Activated CD8-positive, alpha-beta memory T cell treated with anti-CD3 and anti-CD28 coated beads, Interleukin-2, amount 50 U/mL, for 48 hours (primary cell): ENCODE measurements around the gene TPD52L2.
A peak's percentile ranks its signal among the peaks of the same experiment; 100 is the strongest.
"Not testable (repeated sequence)": the region's sequence is repeated elsewhere in the genome, so short reads cannot be mapped to it uniquely, and the experiment has no call there.

Experiments used
- DNase-seq: peaks from one replicate; pipeline ENCODE4 v3.0.0-alpha.2; 2020

The TPD52L2 gene

DNA sequence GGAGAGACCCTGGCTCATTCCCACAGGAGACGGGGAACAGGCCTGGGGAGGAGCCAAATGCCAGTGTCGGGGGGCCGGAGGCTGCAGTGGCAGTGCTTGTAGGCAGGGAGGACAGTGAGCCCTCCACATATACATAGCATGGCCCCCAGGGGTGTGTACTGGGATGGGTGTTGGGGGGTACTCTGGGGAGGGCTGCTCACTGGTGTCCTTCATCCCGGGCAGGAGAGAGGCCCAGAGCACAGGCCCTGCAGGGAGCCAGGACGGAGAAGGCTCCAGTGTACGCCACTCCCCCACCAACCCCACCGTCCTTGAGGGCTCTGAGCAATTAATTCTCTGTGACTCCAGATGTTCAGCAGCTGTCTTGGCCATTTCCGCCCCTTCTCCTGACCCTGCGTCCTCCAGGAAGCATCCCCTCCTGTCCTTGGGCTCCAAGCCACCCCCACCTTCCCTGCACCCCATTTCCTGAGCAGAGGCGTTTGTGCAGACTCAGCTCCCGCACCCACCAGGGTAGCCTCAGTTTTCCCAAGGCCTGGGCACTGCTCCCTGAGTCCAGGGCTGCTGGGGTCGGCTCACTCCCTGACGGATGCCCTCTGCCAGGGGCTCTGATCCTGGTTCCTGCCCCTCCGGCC, 7.2 kb upstream of the TPD52L2 start:
- DNase-seq, result no peak

DNA sequence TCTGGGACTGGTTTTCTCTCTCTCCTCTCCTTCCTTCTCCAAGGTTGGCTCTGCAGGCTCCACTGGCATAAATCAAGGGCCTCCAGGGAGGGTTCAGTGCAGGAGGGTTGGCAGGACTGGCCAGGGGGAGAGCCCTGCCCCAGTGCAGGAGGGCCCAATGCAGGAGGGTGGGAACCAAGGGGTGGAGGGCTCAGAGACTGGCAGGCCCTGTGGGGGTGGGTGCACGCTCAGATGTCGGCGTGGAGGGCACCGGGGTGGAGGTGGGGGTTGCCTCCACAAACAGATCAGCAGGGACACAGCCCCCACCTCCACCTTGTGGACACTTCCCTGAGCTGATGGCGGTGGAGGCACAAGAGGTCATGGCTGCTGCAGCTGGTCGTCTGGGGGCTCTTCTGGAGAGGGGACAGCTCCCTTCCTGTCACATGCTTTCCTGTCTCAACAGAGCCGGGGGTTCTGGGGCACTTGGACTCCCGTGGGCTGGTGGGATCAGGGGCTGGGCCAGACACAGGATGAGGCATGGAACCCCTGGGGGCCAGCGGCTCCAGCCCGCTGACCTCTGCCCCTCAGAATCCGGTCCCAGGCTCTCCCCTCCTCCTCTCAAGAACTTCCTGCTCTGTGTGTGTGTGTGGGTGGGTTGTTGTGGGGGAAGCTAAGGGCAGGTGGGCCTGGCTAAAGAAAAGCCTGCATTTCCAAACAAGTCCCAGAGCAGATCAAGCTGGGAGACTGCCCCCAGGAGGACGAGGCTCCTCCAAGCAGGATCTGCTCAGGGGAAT, 6.5 kb upstream of the TPD52L2 start:
- DNase-seq, result no peak

DNA sequence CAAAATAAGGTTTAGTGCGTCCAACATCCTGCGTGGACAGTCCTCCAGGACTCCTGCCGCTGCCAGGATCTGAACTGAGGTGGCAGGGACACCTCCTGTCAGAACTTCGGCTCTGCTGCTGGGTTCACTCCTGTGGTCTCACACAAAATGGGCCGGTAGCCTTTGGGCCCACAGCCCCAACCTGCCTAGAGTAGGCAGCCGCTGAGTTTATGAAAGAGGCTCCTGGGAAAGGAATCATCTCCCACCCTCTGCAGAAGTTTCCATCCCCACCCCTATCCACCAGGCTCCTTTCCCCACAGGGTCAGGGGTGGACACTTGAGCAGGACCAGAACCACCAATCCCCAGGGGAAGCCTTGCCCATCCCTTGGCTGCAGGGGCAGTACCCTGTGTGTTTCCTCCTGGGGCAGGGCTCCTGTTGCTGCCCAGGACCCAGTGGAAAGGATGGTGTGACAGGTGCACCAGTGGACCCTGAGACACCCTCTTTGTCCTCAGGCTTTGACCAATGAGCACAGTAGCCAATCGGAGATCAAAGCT, 5.8 kb upstream of the TPD52L2 start:
- DNase-seq, result no peak

DNA sequence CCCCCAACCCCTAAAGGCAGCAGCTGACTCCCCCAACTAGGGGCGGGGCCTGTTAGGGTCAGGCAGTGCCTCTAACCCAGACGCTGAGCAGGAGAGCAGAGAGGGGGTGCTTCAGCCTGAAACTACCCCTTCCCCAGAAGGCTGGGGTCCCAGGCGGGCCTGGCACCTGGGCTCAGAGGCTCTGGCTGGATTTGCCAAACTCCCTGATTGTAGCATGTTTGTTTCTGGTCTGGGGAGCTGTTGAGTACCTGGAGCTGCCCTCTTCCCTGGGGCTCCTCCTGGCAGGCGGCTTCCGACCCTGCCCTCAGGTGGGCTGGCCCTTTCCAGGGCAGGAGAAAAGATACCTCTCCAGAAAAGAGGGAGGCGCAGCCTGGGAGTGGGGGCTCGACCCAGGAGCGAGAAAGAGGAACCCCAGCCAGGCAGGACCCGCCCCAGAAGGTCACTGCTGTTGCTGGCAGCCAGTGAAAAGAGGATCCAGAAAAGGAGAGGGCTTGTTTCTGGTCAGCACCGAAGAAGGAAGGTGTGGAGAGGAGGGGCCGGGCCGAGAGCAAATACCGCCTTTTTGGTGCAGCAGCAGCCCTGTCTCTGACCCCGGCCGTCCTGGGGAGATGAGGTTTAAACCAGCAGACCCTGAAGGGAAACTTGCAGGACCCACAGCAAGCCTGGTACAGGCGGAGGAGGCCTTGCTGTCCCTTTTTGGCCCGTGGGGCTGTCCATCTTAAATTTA, 4.6 kb upstream of the TPD52L2 start:
- DNase-seq, result no peak

DNA sequence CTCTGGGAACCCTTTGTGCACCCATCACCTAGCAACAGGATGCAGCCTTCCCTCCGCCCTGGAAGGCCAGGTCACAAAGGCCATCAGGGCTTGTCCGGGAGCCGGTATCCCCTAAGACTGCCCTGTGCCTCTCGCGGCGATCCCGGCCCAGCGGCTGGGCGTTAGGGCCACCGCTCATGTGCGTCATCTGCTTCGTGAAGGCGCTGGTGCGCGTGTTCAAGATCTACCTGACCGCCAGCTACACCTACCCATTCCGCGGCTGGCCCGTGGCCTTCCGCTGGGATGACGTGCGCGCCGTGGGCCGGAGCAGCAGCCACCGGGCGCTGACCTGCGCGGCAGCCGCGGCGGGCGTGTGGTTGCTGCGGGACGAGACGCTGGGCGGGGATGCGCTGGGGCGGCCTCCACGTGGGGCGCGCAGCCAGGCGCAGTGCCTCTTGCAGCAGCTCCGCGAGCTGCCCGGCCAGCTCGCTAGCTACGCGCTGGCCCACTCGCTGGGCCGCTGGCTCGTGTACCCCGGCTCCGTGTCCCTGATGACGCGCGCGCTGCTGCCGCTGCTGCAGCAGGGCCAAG, 3.6 kb upstream of the TPD52L2 start, which contains the start of gene ABHD16B:
Gene ABHD16B (plus strand): TSS at position 134 of the 570 bp plus-strand sequence. CDS start 43 bp downstream, at position 177.
- no peak for DNase-seq

DNA sequence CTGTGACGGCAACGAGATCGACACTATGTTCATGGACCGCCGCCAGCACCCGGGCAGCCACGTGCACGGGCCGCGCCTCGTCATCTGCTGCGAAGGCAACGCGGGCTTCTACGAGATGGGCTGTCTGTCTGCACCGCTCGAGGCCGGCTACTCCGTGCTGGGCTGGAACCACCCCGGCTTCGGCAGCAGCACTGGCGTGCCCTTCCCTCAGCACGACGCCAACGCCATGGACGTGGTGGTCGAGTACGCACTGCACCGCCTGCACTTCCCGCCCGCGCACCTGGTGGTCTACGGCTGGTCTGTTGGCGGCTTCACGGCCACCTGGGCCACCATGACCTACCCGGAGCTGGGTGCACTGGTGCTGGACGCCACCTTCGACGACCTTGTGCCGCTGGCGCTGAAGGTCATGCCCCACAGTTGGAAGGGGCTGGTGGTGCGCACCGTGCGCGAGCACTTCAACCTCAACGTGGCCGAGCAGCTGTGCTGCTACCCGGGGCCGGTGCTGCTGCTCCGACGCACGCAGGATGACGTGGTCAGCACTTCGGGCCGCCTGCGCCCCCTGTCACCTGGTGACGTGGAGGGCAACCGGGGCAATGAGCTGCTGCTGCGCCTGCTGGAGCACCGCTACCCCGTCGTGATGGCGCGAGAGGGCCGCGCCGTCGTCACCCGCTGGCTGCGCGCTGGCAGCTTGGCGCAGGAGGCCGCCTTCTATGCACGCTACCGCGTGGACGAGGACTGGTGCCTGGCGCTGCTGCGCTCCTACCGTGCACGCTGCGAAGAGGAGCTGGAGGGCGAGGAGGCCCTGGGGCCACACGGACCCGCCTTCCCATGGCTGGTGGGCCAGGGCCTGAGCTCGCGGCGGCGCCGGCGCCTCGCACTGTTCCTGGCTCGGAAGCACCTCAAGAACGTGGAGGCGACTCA, 2.8 kb upstream of the TPD52L2 start:
- no peak for DNase-seq

DNA sequence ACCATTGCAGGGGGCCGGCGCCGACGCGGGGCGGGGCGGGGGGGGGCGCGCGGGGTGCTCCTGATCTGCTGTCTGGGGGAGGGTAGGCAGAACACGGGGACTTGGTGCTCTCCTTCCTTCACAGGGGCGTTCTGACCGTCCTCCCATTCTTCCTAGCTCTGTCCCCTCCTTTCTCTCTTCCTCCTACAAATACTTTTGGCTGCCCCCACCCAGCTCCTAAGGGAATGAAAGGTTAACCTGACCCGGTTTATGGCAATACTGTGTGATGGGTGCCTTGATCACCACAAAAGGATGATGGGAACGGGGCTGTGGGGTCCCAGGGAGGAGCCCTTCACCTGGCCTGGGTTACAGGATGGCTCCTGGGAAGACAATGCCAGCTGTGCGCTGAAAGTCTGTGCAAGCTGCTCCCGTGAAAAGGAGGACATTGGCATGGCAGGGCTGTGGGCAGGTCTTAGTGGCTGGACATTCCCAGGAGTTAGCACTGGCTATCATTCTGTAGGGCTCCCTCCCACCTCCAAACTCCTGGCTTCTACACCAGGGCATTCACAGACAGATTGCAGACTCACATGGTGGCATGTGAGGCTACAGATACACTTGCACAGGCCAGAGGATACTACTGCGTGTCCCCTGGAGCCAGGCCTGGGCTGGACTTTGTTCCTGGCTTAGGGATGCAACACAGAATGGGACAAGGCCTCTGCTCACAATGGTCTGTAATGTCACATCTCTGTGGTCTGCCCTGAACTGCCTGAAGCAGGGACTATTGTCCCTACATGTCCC, 1.9 kb upstream of the TPD52L2 start:
- no peak for DNase-seq

DNA sequence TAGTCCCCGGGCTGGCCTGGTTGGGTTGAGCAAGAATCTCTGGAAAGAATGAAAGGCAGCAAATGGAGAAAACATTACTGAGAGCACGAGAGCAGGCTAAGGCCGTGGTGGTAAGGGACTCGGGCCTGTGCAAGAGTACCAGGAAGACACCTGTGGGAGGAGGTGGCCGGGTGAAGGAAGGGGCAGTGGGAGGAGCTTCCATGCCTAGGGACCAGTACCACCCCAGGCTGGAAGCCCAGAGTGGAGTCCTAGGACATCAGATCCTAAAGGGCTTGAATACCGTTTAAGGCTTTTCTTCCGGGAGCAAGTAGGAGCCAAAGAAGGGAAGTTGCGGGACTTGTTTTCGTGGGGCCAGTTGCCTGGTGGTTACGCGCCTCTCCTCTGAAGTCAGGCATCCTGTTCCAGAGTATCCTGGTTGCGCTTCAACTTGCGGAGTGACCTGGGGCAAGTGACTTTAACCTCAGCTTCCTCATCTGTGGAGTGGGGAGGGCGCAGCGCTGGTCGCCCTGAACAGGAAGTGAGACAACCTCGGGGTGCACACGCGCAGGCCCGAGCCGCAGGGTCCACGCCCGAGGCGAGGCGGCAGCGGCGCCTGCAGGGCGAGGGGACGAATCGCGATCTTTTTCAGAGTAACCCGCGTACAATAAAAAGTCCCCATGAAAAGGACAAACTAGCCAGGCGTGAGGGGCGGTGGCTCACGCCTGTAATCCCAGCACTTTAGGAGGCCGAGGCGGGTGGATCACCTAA, 1.1 kb upstream of the TPD52L2 start:
- DNase-seq, result peak; percentile 86

DNA sequence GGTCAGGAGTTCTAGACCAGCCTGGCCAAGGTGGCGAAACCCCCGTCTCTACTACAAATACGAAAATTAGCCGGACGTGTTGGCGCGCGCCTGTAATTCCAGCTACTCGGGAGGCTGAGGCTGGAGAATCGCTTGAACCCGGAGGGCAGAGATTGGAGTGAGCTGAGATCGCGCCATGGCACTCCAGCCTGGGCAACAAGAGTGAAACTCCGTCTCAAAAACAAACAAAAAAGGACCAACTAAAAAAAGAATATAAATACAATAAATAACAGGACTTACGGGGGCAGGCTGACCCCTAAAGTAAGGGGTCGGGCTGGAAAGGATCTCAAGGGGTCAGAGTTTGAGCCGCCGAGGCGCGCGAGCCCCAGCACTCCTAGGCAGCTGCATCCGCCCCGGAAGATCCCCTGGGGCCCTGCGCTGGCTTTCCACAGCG, 509 bp upstream of the TPD52L2 start:
- no peak for DNase-seq

DNA sequence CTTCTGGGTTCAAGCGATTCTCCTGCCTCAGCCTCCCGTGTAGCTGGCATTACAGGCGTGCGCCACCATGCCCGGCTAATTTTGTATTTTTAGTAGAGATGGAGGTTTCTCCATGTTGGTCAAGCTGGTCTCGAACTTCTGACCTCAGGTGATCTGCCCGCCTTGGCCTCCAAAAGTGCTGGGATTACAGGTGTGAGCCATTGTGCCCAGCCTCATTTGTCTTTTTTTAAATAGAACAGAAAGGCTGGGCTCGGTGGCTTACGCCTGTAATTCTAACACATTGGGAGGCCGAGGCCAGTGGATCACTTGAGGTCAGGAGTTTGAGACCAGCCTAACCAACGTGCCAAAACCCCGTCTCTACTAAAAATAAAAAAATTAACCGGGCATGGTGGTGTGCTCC, 2.0 kb downstream of the TPD52L2 start:
- not testable (repeated sequence) for DNase-seq

DNA sequence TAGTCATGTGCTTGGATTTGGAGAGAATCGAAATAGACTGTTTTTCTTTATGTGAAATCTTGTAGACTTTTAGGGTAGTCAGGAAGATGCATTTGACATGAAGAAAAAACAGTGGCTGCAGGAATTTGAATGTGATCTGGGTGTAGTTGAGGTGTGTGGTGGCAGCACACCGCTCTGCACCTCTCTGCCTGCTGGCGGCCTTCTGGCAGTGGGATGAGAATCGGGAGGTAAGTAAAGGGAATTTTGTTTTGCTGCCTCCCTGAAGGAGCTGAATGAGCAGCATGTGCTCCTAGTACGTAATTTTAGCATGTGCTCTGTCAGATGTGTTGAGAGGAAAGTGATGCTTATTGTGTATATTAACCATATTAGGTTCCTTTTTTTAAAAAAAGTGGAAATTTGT, 3.2 kb downstream of the TPD52L2 start:
- no peak for DNase-seq

DNA sequence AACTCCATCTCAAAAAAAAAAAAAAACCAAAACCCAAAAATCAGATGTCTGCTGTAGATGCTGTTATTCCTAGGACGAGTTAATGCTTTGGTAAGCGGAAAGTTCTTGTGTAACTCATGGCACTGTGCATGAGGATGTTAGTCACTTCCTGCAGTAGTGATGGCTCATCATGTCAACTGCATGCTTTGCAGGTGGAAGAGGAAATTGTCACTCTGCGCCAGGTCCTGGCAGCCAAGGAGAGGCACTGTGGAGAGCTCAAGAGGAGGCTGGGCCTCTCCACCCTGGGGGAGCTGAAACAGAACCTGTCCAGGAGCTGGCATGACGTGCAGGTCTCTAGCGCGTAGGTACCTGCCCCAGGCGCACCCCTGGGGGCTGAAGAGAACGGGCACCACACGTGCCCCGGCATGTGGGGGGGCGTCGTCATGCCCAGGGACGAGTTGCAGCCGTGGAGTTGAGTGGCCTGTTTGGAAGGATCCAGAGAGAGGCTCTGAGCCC, 8.5 kb downstream of the TPD52L2 start:
- no peak for DNase-seq

DNA sequence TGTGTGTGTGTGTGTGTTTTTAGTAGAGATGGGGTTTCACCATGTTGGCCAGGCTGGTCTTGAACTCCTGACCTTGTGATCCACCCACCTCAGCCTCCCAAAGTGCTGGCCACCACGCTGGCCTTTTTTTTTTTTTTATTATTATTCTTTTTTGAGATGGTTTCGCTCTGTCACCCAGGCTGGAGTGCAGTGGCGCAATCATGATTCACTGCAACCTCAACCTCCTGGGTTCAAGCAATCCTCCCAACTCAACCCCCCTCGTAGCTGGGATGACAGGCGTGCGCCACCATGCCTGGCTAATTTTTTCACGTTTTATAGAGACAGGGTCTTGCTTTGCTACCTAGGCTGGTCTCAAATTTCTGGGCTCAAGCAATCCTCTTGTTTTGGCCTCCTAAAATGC, 9.2 kb downstream of the TPD52L2 start:
- not testable (repeated sequence) for DNase-seq

DNA sequence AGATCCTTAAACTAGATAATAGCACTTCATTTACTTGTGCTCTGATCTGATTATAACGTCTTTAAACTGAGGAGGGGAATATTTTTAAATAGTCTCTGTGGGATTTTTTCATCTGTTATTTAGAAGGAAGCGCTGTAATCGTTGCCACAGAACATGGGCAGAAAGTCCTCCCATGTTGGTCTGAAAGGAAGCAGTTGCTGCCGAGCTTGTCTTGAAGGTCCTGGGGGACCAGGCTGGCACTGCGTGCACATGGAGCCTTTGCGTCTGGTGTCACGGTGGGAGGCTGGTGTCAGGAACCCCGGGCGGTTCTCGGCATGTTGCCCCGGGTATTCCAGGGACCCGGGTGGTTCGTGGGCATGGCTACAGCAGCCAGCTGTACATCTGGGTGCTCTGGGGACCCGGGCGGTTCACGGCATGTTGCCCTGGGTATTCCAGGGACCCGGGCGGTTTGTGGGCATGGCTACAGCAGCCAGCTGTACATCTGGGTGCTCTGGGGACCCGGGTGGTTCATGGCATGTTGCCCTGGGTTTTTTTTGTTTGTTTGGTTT, 11.5 kb downstream of the TPD52L2 start:
- DNase-seq, result no peak

DNA sequence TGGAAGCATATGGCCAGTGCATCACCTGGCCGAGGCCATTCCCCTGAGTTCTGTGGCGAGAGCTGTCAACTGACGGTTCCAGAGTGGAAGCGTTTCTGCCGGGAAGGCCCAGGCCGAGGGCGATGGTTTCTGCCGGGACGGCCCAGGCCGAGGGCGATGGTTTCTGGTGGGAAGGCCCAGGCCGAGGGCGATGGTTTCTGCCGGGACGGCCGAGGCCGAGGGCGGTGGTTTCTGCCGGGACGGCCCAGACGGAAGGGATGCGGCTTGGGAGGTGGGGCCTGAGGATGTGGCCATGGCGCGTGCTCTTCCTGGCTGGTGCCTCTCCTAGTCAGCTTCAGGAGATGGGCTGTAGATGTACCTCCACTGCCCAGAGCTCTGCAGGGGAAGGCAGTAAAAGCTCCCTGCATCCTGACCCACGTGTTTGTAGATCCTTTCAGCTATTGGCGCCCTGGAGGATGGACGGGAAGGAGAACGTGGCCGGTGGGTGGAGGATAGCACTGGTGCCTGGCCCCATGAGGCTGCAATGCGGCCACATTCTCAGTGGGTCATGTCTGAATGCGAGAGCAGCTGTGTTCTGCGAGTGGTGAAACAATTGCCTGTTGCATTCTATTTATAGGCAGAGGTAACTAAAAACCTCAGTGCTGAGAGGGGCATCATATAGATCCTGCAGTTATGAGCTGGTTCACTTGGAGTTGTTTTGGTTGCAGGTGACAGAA, 12.8 kb downstream of the TPD52L2 start:
- no peak for DNase-seq

DNA sequence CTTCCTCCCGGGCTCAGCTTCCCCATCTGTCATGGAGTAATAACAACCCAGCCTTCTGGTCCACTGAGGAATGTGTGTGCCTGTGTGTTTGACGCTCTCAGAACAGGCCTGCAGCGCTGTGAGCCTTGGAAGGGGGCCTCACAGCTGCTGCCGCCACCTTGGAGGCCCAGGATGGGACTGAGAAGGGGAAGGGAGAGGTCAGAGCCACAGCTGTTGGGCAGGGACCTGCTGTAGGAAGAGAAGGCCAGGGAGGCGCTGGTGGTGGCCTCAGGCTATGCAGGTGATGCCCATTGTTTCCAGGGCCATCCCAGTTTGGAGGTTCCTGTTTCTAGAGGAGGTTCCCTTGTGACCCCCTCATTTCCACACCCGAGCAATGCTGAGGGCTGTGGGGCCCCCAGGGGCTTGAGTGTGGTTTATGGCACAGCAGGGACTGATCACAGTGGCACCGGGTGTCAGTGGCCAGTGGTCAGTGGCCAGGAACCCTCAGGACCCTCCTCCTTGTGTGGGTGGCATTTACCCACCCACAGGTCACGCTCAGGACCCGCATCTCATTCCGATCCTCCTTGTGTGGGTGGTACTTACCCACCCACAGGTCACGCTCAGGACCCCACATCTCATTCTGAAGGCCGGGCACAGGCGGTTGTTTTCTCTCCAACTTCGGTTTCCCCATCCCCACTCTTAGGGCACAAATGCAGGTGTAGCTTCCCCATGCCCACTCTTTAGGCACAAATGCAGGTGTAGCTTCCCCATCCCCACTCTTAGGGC, 14.0 kb downstream of the TPD52L2 start:
- DNase-seq, result no peak

DNA sequence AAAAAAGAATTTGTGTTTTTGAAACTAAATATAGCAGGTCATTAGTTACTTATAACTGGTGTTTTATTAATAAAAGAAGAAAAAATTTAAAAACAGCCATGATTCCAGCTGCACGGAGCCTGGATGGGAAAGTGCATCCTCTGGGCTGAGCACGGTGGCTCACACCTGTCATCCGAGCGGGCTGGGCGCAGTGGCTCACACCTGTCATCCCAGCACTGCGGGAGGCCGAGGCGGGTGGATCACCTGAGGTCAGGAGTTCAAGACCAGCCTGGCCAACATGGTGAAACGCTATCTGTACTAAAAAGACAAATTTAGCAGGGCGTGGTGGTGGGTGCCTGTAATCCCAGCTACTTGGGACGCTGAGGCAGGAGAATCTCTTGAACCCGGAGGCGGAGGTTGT, 15.8 kb downstream of the TPD52L2 start:
- not testable (repeated sequence) for DNase-seq

DNA sequence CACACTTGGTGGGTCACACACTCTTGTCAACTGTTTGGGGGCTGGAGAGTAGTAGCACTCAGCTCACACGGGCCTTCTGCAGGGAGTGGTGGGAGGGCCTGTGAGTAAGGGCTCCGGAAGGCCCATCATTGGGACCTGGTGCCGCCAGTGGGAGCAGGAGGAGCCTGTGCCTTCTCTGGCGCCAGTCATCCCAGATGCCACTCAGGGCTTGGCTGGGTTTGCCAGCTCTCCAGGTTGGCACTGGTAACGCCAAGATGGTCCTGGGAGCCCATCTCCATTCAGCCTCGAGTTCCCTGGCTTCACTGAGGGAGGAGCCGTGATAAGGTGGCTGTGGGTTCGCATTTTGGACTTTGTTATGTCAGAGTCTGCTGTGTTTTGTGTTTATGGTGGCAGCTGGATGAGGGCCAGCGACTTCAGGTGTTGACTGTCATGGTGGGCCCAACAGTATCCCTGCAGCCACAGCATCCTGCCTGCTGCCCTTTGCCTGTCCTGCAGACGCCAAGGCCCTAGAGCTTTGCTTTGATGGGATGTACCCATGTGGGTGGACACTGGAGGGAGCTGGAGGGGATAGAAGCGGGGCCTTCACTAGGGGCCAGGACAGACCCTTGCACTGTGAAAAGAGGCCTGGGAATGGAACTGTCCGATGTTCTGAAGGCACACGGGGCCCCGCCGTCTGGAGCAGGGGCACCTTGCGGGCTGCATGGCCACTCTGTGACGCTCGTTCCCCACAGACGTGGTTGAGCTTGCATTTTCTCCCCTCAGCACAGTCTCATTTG, 16.6 kb downstream of the TPD52L2 start:
- no peak for DNase-seq
